MM.1S (cell line): ENCODE results near the gene LAMA3.

ENCODE experiments used
- CTCF ChIP-seq: fragments of 300-600 bp; sonication (generic); IDR thresholded peaks from 2 replicates; pipeline ENCODE4 v1.5.1; 2016; ENCODE audit warnings: antibody characterized with exemption, low read length, mixed read lengths
- EZH2 ChIP-seq: fragments of 300-600 bp; sonication (generic); optimal IDR thresholded peaks from 2 replicates; pipeline ENCODE3; 2017; ENCODE audit warnings: low read depth, mild to moderate bottlenecking, antibody characterized with exemption, low read length, mixed read lengths
- EZH2phosphoT487 ChIP-seq: fragments of 300-600 bp; sonication (generic); IDR thresholded peaks from 2 replicates; pipeline ENCODE4 v1.6.1; 2018; ENCODE audit warnings: antibody characterized with exemption, low read length

- TF ChIP-seq CTCF (no peak), EZH2 (no peak), EZH2phosphoT487 (no peak)
Measured at GRCh38 chr18:23990474-23991410, 301.5 kb downstream of the LAMA3 start.
